GM12891 (cell line): ENCODE results near the gene ADGRD2.

Experiments used
- POLR2A ChIP-seq: IDR thresholded peaks from 2 replicates; pipeline ENCODE4 v1.6.1; 2011; ENCODE audit warnings: low read depth, low read length, control low read depth
- POLR2AphosphoS5 ChIP-seq: IDR thresholded peaks from 2 replicates; pipeline ENCODE4 v1.6.1; 2011; ENCODE audit warnings: low read depth, low read length, control low read depth
- POU2F2 ChIP-seq: IDR thresholded peaks from 2 replicates; pipeline ENCODE4 v1.6.1; 2011; ENCODE audit warnings: low read depth, mild to moderate bottlenecking, control low read depth, low read length, moderate library complexity
- TAF1 ChIP-seq: IDR thresholded peaks from 2 replicates; pipeline ENCODE4 v1.6.1; 2011; ENCODE audit warnings: low read depth, low read length, control low read depth

DNA sequence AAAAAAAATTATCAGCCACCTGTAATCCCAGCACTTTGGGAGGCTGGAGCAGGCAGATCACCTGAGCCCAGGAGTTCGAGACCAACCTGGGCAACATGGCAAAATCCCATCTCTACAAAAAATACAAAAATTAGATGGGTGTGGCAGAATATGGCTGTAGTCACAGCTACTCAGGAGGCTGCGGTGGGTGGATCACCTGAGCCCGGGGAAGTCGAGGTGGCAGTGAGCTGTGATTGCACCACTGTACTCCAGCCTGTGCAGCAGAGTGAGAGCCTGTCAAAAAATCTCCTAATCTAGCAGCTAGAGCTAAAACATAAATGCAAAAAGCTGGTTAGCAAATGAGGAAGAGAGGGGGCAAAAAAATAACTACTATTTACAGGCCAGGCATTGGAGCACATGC lies 47.0 kb upstream of the ADGRD2 start:
- no peak for TF ChIP-seq POU2F2
- TF ChIP-seq POLR2AphosphoS5 = no peak
- TF ChIP-seq POLR2A = no peak
- no peak for TF ChIP-seq TAF1
